Naive thymus-derived CD4-positive, alpha-beta T cell (primary cell): ENCODE measurements around the gene EXOSC7. TPM values are rescaled to one million over a fixed set of nuclear protein-coding genes. Genes with fewer than 3 reads are reported as not detected.

ENCODE experiments used
- ATAC-seq: fragments of 150-1000 bp; cut with Tn5 transposase; 2 replicates; pipeline ENCODE4 v1.10.0; 2021; ENCODE audit warnings: mild to moderate bottlenecking, moderate library complexity
- CTCF ChIA-PET: fragments of 350-600 bp; sonication (Branson Sonifier 250); formaldehyde crosslinking; loops from one replicate; lab custom pipeline; 2021; ENCODE audit warnings: antibody characterized with exemption; lab: Charles Lee
- POLR2A ChIA-PET: fragments of 350-600 bp; sonication (Branson Sonifier 250); formaldehyde crosslinking; loops from one replicate; lab custom pipeline; 2021; ENCODE audit warnings: antibody characterized with exemption, inconsistent platforms; lab: Charles Lee
- DNase-seq, 9 donors: peaks; one replicate each; pipeline versions ENCODE4 v3.0.0 to v3.0.0-alpha.2; 2020 to 2022; ENCODE audit warnings: mixed read lengths in 1 of 9
- H3K27ac ChIP-seq: one replicate; pipeline ENCODE4 v1.7.0; 2013; ENCODE audit warnings: mild to moderate bottlenecking, low read depth, low read length, moderate library complexity
- H3K27me3 ChIP-seq, 2 donors: one replicate each; pipeline ENCODE4 v1.7.0; 2013; ENCODE audit warnings: low read length in 2 of 2, mild to moderate bottlenecking in 2 of 2, moderate library complexity in 2 of 2; ENCODE audit not compliant: control insufficient read depth in 2 of 2, insufficient read depth in 2 of 2
- H3K36me3 ChIP-seq, 3 experiments: 1 replicate in 2 of 3; 2 replicates in 1 of 3; pipeline ENCODE4 v1.7.0; 2013; ENCODE audit warnings: low read length in 3 of 3, mild to moderate bottlenecking in 3 of 3, moderate library complexity in 1 of 3; ENCODE audit not compliant: insufficient read depth in 3 of 3, control insufficient read depth in 2 of 3
- H3K4me1 ChIP-seq, 2 donors: one replicate each; pipeline ENCODE4 v1.7.0; 2013; ENCODE audit warnings: low read length in 2 of 2, mild to moderate bottlenecking in 2 of 2, moderate library complexity in 1 of 2; ENCODE audit not compliant: control insufficient read depth in 2 of 2, insufficient read depth in 2 of 2
- H3K4me3 ChIP-seq: 2 replicates; pipeline ENCODE4 v1.7.0; 2013; ENCODE audit warnings: mild to moderate bottlenecking, low read length
- H3K9me3 ChIP-seq, 3 experiments: 1 replicate in 2 of 3; 2 replicates in 1 of 3; pipeline ENCODE4 v1.7.0; 2013; ENCODE audit warnings: low read length in 3 of 3; ENCODE audit not compliant: control insufficient read depth in 2 of 3
- H3K27ac Mint-ChIP-seq, 9 donors: one replicate each; pipeline ENCODE4 v1.8.0; 2020 to 2022; ENCODE audit warnings: mixed read lengths in 9 of 9, mild to moderate bottlenecking in 8 of 9, moderate library complexity in 5 of 9, inconsistent platforms in 2 of 9
- H3K27me3 Mint-ChIP-seq, 5 donors: one replicate each; pipeline ENCODE4 v1.8.0; 2021 to 2022; ENCODE audit warnings: mixed read lengths in 5 of 5, mild to moderate bottlenecking in 1 of 5
- H3K36me3 Mint-ChIP-seq, 5 donors: one replicate each; pipeline ENCODE4 v1.8.0; 2020 to 2022; ENCODE audit warnings: mixed read lengths in 5 of 5, mild to moderate bottlenecking in 3 of 5, inconsistent platforms in 1 of 5
- H3K4me1 Mint-ChIP-seq, 7 donors: one replicate each; pipeline ENCODE4 v1.8.0; 2020 to 2022; ENCODE audit warnings: mixed read lengths in 7 of 7, mild to moderate bottlenecking in 3 of 7, inconsistent platforms in 1 of 7
- H3K4me3 Mint-ChIP-seq, 10 donors: one replicate each; pipeline ENCODE4 v1.8.0; 2020 to 2022; ENCODE audit warnings: mild to moderate bottlenecking in 10 of 10, mixed read lengths in 10 of 10, moderate library complexity in 6 of 10, inconsistent platforms in 2 of 10
- H3K9me3 Mint-ChIP-seq, 11 donors: one replicate each; pipeline ENCODE4 v1.8.0; 2020 to 2022; ENCODE audit warnings: mixed read lengths in 11 of 11, mild to moderate bottlenecking in 4 of 11, inconsistent platforms in 1 of 11, moderate library complexity in 1 of 11
- intact Hi-C, 2 donors: fragments of 100-400 bp; cut with micrococcal nuclease; formaldehyde crosslinking; loops; one replicate each; pipeline ENCODE4 v1.15.1; 2023
- polyA plus RNA-seq, 2 donors: library from polyadenylated mRNA; unstranded; fragments of 300-500 nt; fragmentation: Illumina TruSeq; gene quantifications; one replicate each; pipeline ENCODE4 v1.2.3, GENCODE V29; 2021
- total RNA-seq, 6 experiments: library from RNA in 5 of 6; stranded (reverse) in 5 of 6; gene quantifications; 1 replicate in 5 of 6; 2 replicates in 1 of 6; pipeline ENCODE4 v1.2.3 and lab custom pipeline; 2021 to 2026

Gene EXOSC7
- total and polyA plus RNA-seq, 7 experiments from 2014 or later, result 30.7 to 59.4 (median 48.4) TPM

DNA sequence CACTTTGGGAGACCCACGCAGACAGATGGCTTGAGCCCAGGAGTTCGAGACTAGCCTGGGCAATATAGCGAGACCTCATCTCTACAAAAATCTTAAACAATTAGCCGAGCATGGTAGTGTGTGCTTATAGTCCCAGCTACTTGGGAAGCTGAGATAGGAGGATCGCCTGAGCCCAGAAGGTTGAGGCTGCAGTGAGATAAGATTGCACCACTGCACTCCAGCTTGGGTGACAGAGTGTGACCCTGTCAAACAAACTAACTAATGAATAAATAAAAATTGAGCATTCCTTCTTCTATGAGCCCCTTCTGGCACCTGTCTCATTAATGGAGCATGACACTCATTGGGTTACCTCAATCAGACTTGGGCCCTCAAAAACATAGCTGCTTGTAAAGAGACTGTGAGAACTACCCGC, 7.6 kb upstream of the EXOSC7 start:
- H3K27ac ChIP-seq, result no peak overlapping the region
- Mint-ChIP-seq H3K4me3 (peak overlapping the region in 5 of 10 donors; percentile 39 to 72 (median 61)), H3K4me1 (peaks cover 52 to 93% (median 87%) of the 10 kb centered on the region in 7 donors), H3K27ac (peak overlapping the region in 4 of 9 donors; percentile 28 to 77 (median 58)), H3K27me3 (no peaks in the 10 kb centered on the region), H3K9me3 (no peaks in the 10 kb centered on the region), H3K36me3 (peaks cover 0 to 12% (median 9%) of the 10 kb centered on the region in 5 donors)
- peaks cover 30 to 31% of the 10 kb centered on the region in 2 donors for H3K4me1 ChIP-seq
- H3K9me3 ChIP-seq, result no peaks in the 10 kb centered on the region
- intact Hi-C loops, result no loop called here
- ChIA-PET POLR2A (interaction anchor here (1.1 kb wide), 1 partner anchor 8 kb away, joined by 3 read pairs; no protein-coding TSS in a partner anchor), CTCF (no interaction called here)
- DNase-seq (no peak), ATAC-seq (no peak)
- H3K36me3 ChIP-seq, result no peaks in the 10 kb centered on the region
- no peaks in the 10 kb centered on the region for H3K27me3 ChIP-seq
- H3K4me3 ChIP-seq, result no peak overlapping the region

DNA sequence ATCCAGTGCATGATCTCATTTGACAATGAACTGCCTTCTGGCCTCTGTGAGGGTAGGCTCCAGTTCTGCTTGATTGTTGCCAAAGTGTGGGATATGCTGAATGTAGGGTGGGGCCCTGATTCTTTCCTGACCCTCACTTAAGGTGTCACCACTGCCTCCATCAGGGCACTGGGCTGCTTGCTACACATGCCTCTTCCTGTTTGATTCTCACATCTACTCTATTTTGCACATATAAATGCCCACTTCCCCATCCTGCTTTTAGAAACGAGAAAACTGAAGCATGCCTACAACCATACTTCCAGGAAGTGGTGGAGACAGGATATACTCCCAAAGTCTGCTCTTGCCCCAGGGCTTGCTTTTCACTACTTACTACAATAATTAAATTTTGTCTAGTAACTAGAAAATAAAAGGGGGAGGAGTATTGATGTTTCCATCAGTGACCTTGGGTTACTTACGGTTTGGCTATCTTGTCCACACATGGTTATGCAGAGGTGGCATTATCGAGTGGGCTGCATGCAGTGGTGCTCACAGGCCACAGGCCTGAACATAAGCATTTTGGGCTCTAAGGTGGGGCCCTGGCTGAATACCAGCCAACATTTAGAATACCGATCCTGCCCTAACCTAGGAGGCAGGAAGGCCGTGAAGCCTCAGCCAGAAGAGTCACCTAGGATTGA, 6.8 kb upstream of the EXOSC7 start:
- intact Hi-C loops, result no loop called here
- no peaks in the 10 kb centered on the region for H3K27me3 ChIP-seq
- ATAC-seq (peak; percentile 70), DNase-seq (peak in 5 of 9 donors; percentile 9 to 25 (median 15))
- no peaks in the 10 kb centered on the region for H3K9me3 ChIP-seq
- H3K4me1 ChIP-seq, result peaks cover 30 to 34% of the 10 kb centered on the region in 2 donors
- H3K36me3 ChIP-seq, result no peaks in the 10 kb centered on the region
- Mint-ChIP-seq H3K4me3 (peak overlapping the region; percentile 32 to 72 (median 52)), H3K36me3 (peaks cover 0 to 12% (median 6%) of the 10 kb centered on the region in 5 donors), H3K27me3 (no peaks in the 10 kb centered on the region), H3K4me1 (peaks cover 46 to 92% (median 84%) of the 10 kb centered on the region in 7 donors), H3K27ac (peak overlapping the region; percentile 28 to 90 (median 61)), H3K9me3 (no peaks in the 10 kb centered on the region)
- H3K27ac ChIP-seq, result no peak overlapping the region
- CTCF ChIA-PET, result no interaction called here
- H3K4me3 ChIP-seq, result peak overlapping the region; percentile 17
- POLR2A ChIA-PET, result interaction anchor here (1.1 kb wide), 1 partner anchor 8 kb away, joined by 3 read pairs; no protein-coding TSS in a partner anchor

- H3K27me3 ChIP-seq, result no peaks in the 10 kb centered on the region
- peak overlapping the region in 8 of 9 donors; percentile 44 to 90 (median 74) for H3K27ac Mint-ChIP-seq
- H3K9me3 Mint-ChIP-seq, result no peaks in the 10 kb centered on the region
- H3K27me3 Mint-ChIP-seq, result no peaks in the 10 kb centered on the region
- H3K9me3 ChIP-seq, result no peaks in the 10 kb centered on the region
- H3K4me1 Mint-ChIP-seq, result peaks cover 46 to 92% (median 84%) of the 10 kb centered on the region in 7 donors
- peaks cover 0 to 12% (median 5%) of the 10 kb centered on the region in 5 donors for H3K36me3 Mint-ChIP-seq
- ChIA-PET CTCF (no interaction called here), POLR2A (no interaction called here)
- H3K4me3 Mint-ChIP-seq, result peak overlapping the region in 6 of 10 donors; percentile 32 to 62 (median 52)
- peaks cover 35 to 39% of the 10 kb centered on the region in 2 donors for H3K4me1 ChIP-seq
- peak overlapping the region; percentile 17 for H3K4me3 ChIP-seq
- DNase-seq (no peak), ATAC-seq (no peak)
- no peaks in the 10 kb centered on the region for H3K36me3 ChIP-seq
- intact Hi-C loops, result loop anchor here in 1 of 2 donors (10.0 kb wide), 1 partner anchor 435 kb away; no protein-coding TSS in a partner anchor
- peak overlapping the region; percentile 30 for H3K27ac ChIP-seq
These were observed 6.2 kb upstream of the EXOSC7 start for GRCh38 chr3:44969828-44970179.

GRCh38 chr3:44970926-44971490, 5.0 kb upstream of the EXOSC7 start:
- Mint-ChIP-seq H3K4me1 (peaks cover 48 to 89% (median 84%) of the 10 kb centered on the region in 7 donors), H3K4me3 (peak overlapping the region in 1 of 10 donors; percentile 27), H3K36me3 (peaks cover 0 to 12% (median under 1%) of the 10 kb centered on the region in 5 donors), H3K27me3 (no peaks in the 10 kb centered on the region), H3K9me3 (peaks cover 0 to 2% (median 0%) of the 10 kb centered on the region in 11 donors), H3K27ac (peak overlapping the region in 4 of 9 donors; percentile 56 to 77 (median 64))
- intact Hi-C loops, result loop anchor here in 1 of 2 donors (10.0 kb wide), 1 partner anchor 436 kb away; no protein-coding TSS in a partner anchor
- ChIA-PET CTCF (no interaction called here), POLR2A (no interaction called here)
- H3K9me3 ChIP-seq, result no peaks in the 10 kb centered on the region
- no peak for ATAC-seq
- H3K27me3 ChIP-seq, result no peaks in the 10 kb centered on the region
- H3K36me3 ChIP-seq, result peaks cover 0 to 5% (median 0%) of the 10 kb centered on the region in 3 experiments
- H3K4me3 ChIP-seq, result no peak overlapping the region
- H3K27ac ChIP-seq, result no peak overlapping the region
- no peak for DNase-seq
- peaks cover 41 to 44% of the 10 kb centered on the region in 2 donors for H3K4me1 ChIP-seq

- Mint-ChIP-seq H3K4me3 (peak overlapping the region; percentile 90 to 97 (median 94)), H3K9me3 (peaks cover 0 to 2% (median 0%) of the 10 kb centered on the region in 11 donors), H3K27ac (peak overlapping the region in 3 of 9 donors; percentile 85 to 94 (median 89)), H3K27me3 (no peaks in the 10 kb centered on the region), H3K36me3 (peaks cover 0 to 17% (median 0%) of the 10 kb centered on the region in 5 donors), H3K4me1 (peaks cover 47 to 87% (median 81%) of the 10 kb centered on the region in 7 donors)
- DNase-seq, result no peak
- Histone ChIP-seq H3K27me3 (no peaks in the 10 kb centered on the region), H3K4me3 (peak overlapping the region; percentile 94), H3K27ac (no peak overlapping the region), H3K9me3 (no peaks in the 10 kb centered on the region), H3K36me3 (peaks cover 0 to 10% (median 0%) of the 10 kb centered on the region in 3 experiments), H3K4me1 (peaks cover 31 to 35% of the 10 kb centered on the region in 2 donors)
- ChIA-PET CTCF (interaction anchor here (0.6 to 2.4 kb wide), 3 partner anchors 31 to 537 kb away, joined by 3 to 6 read pairs (median 3); no protein-coding TSS in a partner anchor), POLR2A (interaction anchor here (0.6 to 2.0 kb wide), 6 partner anchors 10 to 636 kb away, joined by 3 to 7 read pairs (median 3); partner anchors contain the start of gene TCAIM)
- intact Hi-C loops, result loop anchor here in 1 of 2 donors (10.0 kb wide), 1 partner anchor 440 kb away; no protein-coding TSS in a partner anchor
- no peak for ATAC-seq
These were observed 1.6 kb upstream of the EXOSC7 start for GRCh38 chr3:44974416-44974815.

DNA sequence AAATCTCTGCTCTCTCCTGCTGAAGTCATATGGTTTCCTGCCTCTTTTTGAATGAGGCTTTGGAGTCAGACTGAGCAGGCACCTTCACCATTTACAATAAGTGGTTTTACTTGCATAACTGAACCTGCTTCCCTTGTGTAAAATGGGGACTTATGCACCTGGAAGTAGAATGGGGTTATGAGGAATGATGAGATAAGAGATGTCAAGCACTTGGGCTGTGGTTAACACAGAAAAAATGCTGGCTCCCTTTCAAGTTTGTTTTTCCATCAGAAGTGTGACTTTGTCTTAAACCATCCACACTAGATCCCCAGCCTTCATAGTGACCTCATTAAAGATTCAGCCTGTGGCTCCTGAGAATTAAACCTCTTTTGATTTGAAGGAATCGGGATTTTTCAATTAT, 5.2 kb downstream of the EXOSC7 start:
- Mint-ChIP-seq H3K4me3 (peak overlapping the region in 5 of 10 donors; percentile 18 to 71 (median 47)), H3K9me3 (no peaks in the 10 kb centered on the region), H3K27me3 (no peaks in the 10 kb centered on the region), H3K27ac (peak overlapping the region in 4 of 9 donors; percentile 18 to 85 (median 51)), H3K36me3 (peaks cover 0 to 21% (median 7%) of the 10 kb centered on the region in 5 donors), H3K4me1 (peaks cover 54 to 93% (median 82%) of the 10 kb centered on the region in 7 donors)
- H3K4me3 ChIP-seq, result no peak overlapping the region
- ATAC-seq (no peak), DNase-seq (peak in 1 of 9 donors; percentile 15)
- H3K27me3 ChIP-seq, result no peaks in the 10 kb centered on the region
- CTCF ChIA-PET, result interaction anchor here (0.5 kb wide), 1 partner anchor 228 kb away, joined by 3 read pairs; no protein-coding TSS in a partner anchor
- H3K4me1 ChIP-seq, result peaks cover 26 to 53% of the 10 kb centered on the region in 2 donors
- intact Hi-C loops, result loop anchor here in 1 of 2 donors (2.0 kb wide), 1 partner anchor 16 kb away; no protein-coding TSS in a partner anchor
- peaks cover 0 to 4% (median 0%) of the 10 kb centered on the region in 3 experiments for H3K36me3 ChIP-seq
- no peaks in the 10 kb centered on the region for H3K9me3 ChIP-seq
- POLR2A ChIA-PET, result no interaction called here
- no peak overlapping the region for H3K27ac ChIP-seq
